WTC11 (cell line): ENCODE measurements around the gene CDKN3. TPM values are rescaled to one million over a fixed set of nuclear protein-coding genes. Genes with fewer than 3 reads are reported as not detected.

ENCODE experiments used
- ATF1 ChIP-seq: sonication (generic); formaldehyde crosslinking; IDR thresholded peaks from 2 replicates; pipeline ENCODE4 v1.8.1; 2023; ENCODE audit warnings: mild to moderate bottlenecking, moderate library complexity, missing genetic modification reagents
- CBFB ChIP-seq: sonication (generic); formaldehyde crosslinking; IDR thresholded peaks from 2 replicates; pipeline ENCODE4 v1.8.1; 2022; ENCODE audit warnings: mild to moderate bottlenecking, low read depth, missing genetic modification reagents
- CDX4 ChIP-seq: fragments of 250-450 bp; sonication (Bioruptor Pico); IDR thresholded peaks from 2 replicates; pipeline ENCODE4 v1.9.0; 2021; ENCODE audit warnings: moderate library complexity, mild to moderate bottlenecking, inconsistent platforms, borderline replicate concordance
- ETV6 ChIP-seq: sonication (generic); formaldehyde crosslinking; IDR thresholded peaks from 2 replicates; pipeline ENCODE4 v1.8.1; 2022; ENCODE audit warnings: mild to moderate bottlenecking, missing genetic modification reagents
- FOXK1 ChIP-seq: sonication (generic); formaldehyde crosslinking; IDR thresholded peaks from 2 replicates; pipeline ENCODE4 v1.8.0; 2022; ENCODE audit warnings: mild to moderate bottlenecking, moderate library complexity, missing genetic modification reagents
- FOXP1 ChIP-seq: sonication (generic); formaldehyde crosslinking; IDR thresholded peaks from 2 replicates; pipeline ENCODE4 v1.8.0; 2022; ENCODE audit warnings: missing genetic modification reagents, mild to moderate bottlenecking, moderate library complexity, borderline replicate concordance
- GABPB1 ChIP-seq: sonication (generic); formaldehyde crosslinking; IDR thresholded peaks from 2 replicates; pipeline ENCODE4 v1.8.1; 2023; ENCODE audit warnings: mild to moderate bottlenecking, missing genetic modification reagents
- GTF2I ChIP-seq: fragments of 250-450 bp; sonication (Bioruptor Pico); conservative IDR thresholded peaks from 2 replicates; pipeline ENCODE4 v1.4.0; 2021; ENCODE audit warnings: mild to moderate bottlenecking
- HMGA2 ChIP-seq: fragments of 250-450 bp; sonication (Bioruptor Pico); IDR thresholded peaks from 2 replicates; pipeline ENCODE4 v1.4.0; 2021; ENCODE audit warnings: mild to moderate bottlenecking, moderate library complexity
- HMGXB4 ChIP-seq: sonication (generic); formaldehyde crosslinking; IDR thresholded peaks from 2 replicates; pipeline ENCODE4 v1.8.1; 2023; ENCODE audit warnings: mild to moderate bottlenecking, moderate library complexity, missing genetic modification reagents
- MXD4 ChIP-seq: fragments of 250-450 bp; sonication (Bioruptor Pico); IDR thresholded peaks from 2 replicates; pipeline ENCODE4 v1.8.0; 2021; ENCODE audit warnings: mild to moderate bottlenecking, moderate library complexity, borderline replicate concordance
- MYBL2 ChIP-seq: sonication (generic); formaldehyde crosslinking; IDR thresholded peaks from 2 replicates; pipeline ENCODE4 v1.8.1; 2023; ENCODE audit warnings: mild to moderate bottlenecking, moderate library complexity, missing genetic modification reagents
- NFE2L1 ChIP-seq: sonication (generic); formaldehyde crosslinking; IDR thresholded peaks from 2 replicates; pipeline ENCODE4 v1.8.1; 2023; ENCODE audit warnings: missing genetic modification reagents
- PRRX2 ChIP-seq: fragments of 250-450 bp; sonication (Bioruptor Pico); IDR thresholded peaks from 2 replicates; pipeline ENCODE4 v1.8.0; 2021; ENCODE audit warnings: mild to moderate bottlenecking
- RELA ChIP-seq: sonication (generic); formaldehyde crosslinking; IDR thresholded peaks from 2 replicates; pipeline ENCODE4 v1.8.1; 2022; ENCODE audit warnings: missing genetic modification reagents, mild to moderate bottlenecking, borderline replicate concordance
- TEAD4 ChIP-seq: sonication (generic); formaldehyde crosslinking; IDR thresholded peaks from 2 replicates; pipeline ENCODE4 v1.8.0; 2022; ENCODE audit warnings: mild to moderate bottlenecking, missing genetic modification reagents
- USF2 ChIP-seq: sonication (generic); formaldehyde crosslinking; IDR thresholded peaks from 2 replicates; pipeline ENCODE4 v1.8.1; 2023; ENCODE audit warnings: mild to moderate bottlenecking, missing genetic modification reagents, moderate library complexity
- ZBTB21 ChIP-seq: sonication (generic); formaldehyde crosslinking; IDR thresholded peaks from 2 replicates; pipeline ENCODE4 v1.8.1; 2023; ENCODE audit warnings: mild to moderate bottlenecking, missing genetic modification reagents, borderline replicate concordance
- ZNF219 ChIP-seq: sonication (generic); formaldehyde crosslinking; IDR thresholded peaks from 2 replicates; pipeline ENCODE4 v1.8.0; 2023; ENCODE audit warnings: missing genetic modification reagents, mild to moderate bottlenecking, borderline replicate concordance
- total RNA-seq: library from RNA; stranded (reverse); gene quantifications from 3 replicates; pipeline ENCODE4 v1.2.3, GENCODE V29; 2021
- TF ChIP-seq, protein P1 (sequence below): sonication (generic); formaldehyde crosslinking; IDR thresholded peaks from 2 replicates; pipeline ENCODE4 v1.8.0; 2023; ENCODE audit warnings: missing genetic modification reagents
- TF ChIP-seq, protein P2 (sequence below): sonication (generic); formaldehyde crosslinking; IDR thresholded peaks from 2 replicates; pipeline ENCODE4 v1.8.0; 2022; ENCODE audit warnings: mild to moderate bottlenecking, missing genetic modification reagents
- TF ChIP-seq, protein P3 (sequence below): sonication (generic); formaldehyde crosslinking; IDR thresholded peaks from 2 replicates; pipeline ENCODE4 v1.8.1; 2022; ENCODE audit warnings: low read depth, missing genetic modification reagents, borderline replicate concordance
- TF ChIP-seq, protein P4 (sequence below): sonication (generic); formaldehyde crosslinking; IDR thresholded peaks from 2 replicates; pipeline ENCODE4 v1.8.0; 2022; ENCODE audit warnings: mild to moderate bottlenecking, missing genetic modification reagents
- TF ChIP-seq, protein P5 (sequence below): sonication (generic); formaldehyde crosslinking; IDR thresholded peaks from 2 replicates; pipeline ENCODE4 v1.8.1; 2022; ENCODE audit warnings: missing genetic modification reagents, borderline replicate concordance
- TF ChIP-seq, protein P6 (sequence below): sonication (generic); formaldehyde crosslinking; conservative IDR thresholded peaks from 2 replicates; pipeline ENCODE4 v1.8.1; 2023; ENCODE audit warnings: mild to moderate bottlenecking, low read depth, missing genetic modification reagents, moderate library complexity

Gene CDKN3
- total RNA-seq, 1 experiment from 2014 or later = 55.4 TPM

DNA sequence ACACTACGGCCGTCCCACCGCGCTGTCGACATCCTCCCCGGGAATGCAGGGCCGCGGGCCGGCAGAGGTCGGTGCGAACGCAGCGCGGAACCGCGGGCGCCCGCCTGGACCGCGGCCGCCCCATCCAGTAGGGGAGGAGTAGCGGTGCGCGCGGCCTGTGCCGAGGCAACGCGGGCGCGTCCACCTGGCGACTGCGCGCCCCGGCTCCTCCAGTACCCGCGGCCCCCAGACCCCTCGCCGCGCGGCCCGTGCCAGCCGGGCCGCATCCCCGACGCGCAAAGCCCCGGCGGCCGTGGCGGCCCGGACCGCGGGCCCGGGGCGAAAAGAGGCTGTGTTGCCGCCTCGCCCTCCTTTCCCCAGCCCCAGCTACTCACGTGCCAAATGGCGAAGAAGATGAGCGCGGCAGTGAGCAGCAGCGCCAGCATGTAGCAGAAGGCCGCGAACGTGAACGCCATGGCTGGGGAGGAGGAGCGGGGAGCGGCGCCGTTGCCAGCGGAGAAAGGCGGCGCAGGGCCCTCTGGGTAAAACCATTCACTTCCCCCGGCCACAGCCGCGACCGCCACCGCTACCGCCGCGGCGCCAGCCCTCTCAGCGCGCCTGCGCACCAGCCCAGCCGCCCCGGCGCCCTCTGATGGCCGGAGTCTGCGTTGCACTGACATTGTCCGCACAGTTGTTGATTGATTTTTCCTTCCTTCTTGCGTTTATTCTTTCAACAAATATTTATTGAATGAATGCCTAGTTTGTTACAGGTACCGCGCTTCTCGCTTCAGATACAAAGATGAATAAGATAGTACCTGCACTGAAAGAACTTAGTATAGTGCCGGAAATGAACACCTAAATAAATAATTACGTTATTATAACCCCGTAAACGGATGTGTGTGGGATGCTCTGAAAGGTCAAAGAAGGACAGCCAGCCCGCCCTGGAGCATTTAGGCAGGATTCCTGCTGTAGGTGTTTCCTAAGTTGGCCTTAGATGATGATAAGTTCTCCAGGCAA lies 44.4 kb downstream of the CDKN3 start, which contains the start of gene CNIH1 (continued):
- TF ChIP-seq CBFB (CRISPR knock-in tag) (no peak), MYBL2 (CRISPR knock-in tag) (no peak), GTF2I (CRISPR knock-in tag) (no peak), ATF1 (CRISPR knock-in tag) (no peak), NFE2L1 (CRISPR knock-in tag) (no peak), FOXP1 (CRISPR knock-in tag) (peak; percentile 63), FOXK1 (peak; percentile 59; the same call in 1 of the 2 replicates), PRRX2 (0 out of 2 replicates have a peak, but pooled peaks have one; percentile 63), ZNF219 (no peak), HMGA2 (CRISPR knock-in tag) (no peak), TEAD4 (CRISPR knock-in tag) (no peak), RELA (no peak), USF2 (CRISPR knock-in tag) (no peak), HMGXB4 (CRISPR knock-in tag) (peak; percentile 90), ZBTB21 (CRISPR knock-in tag) (no peak), ETV6 (peak; percentile 48; the same call in 1 of the 2 replicates), GABPB1 (no peak), MXD4 (CRISPR knock-in tag) (no peak), CDX4 (CRISPR knock-in tag) (no peak)
- TF ChIP-seq, protein P1, sequence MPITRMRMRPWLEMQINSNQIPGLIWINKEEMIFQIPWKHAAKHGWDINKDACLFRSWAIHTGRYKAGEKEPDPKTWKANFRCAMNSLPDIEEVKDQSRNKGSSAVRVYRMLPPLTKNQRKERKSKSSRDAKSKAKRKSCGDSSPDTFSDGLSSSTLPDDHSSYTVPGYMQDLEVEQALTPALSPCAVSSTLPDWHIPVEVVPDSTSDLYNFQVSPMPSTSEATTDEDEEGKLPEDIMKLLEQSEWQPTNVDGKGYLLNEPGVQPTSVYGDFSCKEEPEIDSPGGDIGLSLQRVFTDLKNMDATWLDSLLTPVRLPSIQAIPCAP (CRISPR knock-in tag) = 0 out of 2 replicates have a peak, but pooled peaks have one; percentile 33
- TF ChIP-seq, protein P2, sequence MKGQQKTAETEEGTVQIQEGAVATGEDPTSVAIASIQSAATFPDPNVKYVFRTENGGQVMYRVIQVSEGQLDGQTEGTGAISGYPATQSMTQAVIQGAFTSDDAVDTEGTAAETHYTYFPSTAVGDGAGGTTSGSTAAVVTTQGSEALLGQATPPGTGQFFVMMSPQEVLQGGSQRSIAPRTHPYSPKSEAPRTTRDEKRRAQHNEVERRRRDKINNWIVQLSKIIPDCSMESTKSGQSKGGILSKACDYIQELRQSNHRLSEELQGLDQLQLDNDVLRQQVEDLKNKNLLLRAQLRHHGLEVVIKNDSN (CRISPR knock-in tag) = no peak
- TF ChIP-seq, protein P3, sequence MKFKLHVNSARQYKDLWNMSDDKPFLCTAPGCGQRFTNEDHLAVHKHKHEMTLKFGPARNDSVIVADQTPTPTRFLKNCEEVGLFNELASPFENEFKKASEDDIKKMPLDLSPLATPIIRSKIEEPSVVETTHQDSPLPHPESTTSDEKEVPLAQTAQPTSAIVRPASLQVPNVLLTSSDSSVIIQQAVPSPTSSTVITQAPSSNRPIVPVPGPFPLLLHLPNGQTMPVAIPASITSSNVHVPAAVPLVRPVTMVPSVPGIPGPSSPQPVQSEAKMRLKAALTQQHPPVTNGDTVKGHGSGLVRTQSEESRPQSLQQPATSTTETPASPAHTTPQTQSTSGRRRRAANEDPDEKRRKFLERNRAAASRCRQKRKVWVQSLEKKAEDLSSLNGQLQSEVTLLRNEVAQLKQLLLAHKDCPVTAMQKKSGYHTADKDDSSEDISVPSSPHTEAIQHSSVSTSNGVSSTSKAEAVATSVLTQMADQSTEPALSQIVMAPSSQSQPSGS (CRISPR knock-in tag) = no peak
- TF ChIP-seq, protein P4, sequence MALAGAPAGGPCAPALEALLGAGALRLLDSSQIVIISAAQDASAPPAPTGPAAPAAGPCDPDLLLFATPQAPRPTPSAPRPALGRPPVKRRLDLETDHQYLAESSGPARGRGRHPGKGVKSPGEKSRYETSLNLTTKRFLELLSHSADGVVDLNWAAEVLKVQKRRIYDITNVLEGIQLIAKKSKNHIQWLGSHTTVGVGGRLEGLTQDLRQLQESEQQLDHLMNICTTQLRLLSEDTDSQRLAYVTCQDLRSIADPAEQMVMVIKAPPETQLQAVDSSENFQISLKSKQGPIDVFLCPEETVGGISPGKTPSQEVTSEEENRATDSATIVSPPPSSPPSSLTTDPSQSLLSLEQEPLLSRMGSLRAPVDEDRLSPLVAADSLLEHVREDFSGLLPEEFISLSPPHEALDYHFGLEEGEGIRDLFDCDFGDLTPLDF (CRISPR knock-in tag) = no peak
- TF ChIP-seq, protein P5, sequence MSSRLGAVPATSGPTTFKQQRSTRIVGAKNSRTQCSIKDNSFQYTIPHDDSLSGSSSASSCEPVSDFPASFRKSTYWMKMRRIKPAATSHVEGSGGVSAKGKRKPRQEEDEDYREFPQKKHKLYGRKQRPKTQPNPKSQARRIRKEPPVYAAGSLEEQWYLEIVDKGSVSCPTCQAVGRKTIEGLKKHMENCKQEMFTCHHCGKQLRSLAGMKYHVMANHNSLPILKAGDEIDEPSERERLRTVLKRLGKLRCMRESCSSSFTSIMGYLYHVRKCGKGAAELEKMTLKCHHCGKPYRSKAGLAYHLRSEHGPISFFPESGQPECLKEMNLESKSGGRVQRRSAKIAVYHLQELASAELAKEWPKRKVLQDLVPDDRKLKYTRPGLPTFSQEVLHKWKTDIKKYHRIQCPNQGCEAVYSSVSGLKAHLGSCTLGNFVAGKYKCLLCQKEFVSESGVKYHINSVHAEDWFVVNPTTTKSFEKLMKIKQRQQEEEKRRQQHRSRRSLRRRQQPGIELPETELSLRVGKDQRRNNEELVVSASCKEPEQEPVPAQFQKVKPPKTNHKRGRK (CRISPR knock-in tag) = no peak
- TF ChIP-seq, protein P6, sequence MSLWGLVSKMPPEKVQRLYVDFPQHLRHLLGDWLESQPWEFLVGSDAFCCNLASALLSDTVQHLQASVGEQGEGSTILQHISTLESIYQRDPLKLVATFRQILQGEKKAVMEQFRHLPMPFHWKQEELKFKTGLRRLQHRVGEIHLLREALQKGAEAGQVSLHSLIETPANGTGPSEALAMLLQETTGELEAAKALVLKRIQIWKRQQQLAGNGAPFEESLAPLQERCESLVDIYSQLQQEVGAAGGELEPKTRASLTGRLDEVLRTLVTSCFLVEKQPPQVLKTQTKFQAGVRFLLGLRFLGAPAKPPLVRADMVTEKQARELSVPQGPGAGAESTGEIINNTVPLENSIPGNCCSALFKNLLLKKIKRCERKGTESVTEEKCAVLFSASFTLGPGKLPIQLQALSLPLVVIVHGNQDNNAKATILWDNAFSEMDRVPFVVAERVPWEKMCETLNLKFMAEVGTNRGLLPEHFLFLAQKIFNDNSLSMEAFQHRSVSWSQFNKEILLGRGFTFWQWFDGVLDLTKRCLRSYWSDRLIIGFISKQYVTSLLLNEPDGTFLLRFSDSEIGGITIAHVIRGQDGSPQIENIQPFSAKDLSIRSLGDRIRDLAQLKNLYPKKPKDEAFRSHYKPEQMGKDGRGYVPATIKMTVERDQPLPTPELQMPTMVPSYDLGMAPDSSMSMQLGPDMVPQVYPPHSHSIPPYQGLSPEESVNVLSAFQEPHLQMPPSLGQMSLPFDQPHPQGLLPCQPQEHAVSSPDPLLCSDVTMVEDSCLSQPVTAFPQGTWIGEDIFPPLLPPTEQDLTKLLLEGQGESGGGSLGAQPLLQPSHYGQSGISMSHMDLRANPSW (CRISPR knock-in tag) = peak; percentile 92; the same call in 1 of the 2 replicates
